GM12878 (cell line): ENCODE data around the gene SFT2D2. TPM values are rescaled to one million over a fixed set of nuclear protein-coding genes. Genes with fewer than 3 reads are reported as not detected.

Source experiments
- ATAC-seq: fragments of 200-7000 bp; cut with Tn5 transposase; 3 replicates; pipeline ENCODE4 v1.9.1; 2020; ENCODE audit warnings: mild to moderate bottlenecking, moderate library complexity
- BruUV-seq: library from RNA; stranded (reverse); fragments of 400-500 nt; replicated peaks from 2 replicates; lab custom pipeline; 2021; lab: Mats Ljungman, UMichigan
- CTCF ChIA-PET: fragments of 300-600 bp; sonication (Branson Sonifier 250); formaldehyde crosslinking; extraction: SDS; loops from one replicate; lab custom pipeline; 2021; ENCODE audit warnings: inconsistent platforms; lab: Yijun Ruan, JAX
- POLR2A ChIA-PET: fragments of 350-600 bp; formaldehyde crosslinking; extraction: SDS; loops from one replicate; lab custom pipeline; 2021; ENCODE audit warnings: inconsistent platforms; lab: Charles Lee
- RAD21 ChIA-PET: fragments of 300-600 bp; sonication (Branson Sonifier 250); formaldehyde crosslinking; loops from one replicate; lab custom pipeline; 2023; ENCODE audit warnings: antibody characterized with exemption; ENCODE audit not compliant: unreplicated experiment; lab: Charles Lee
- SMC1A ChIA-PET: fragments of 300-600 bp; sonication (Branson Sonifier 250); formaldehyde crosslinking; loops from one replicate; lab custom pipeline; 2023; ENCODE audit not compliant: unreplicated experiment, uncharacterized antibody; lab: Charles Lee
- DNase-seq: peaks from one replicate; pipeline ENCODE4 v3.0.0-alpha.2; 2011; ENCODE audit warnings: low read depth, low spot score
- FAIRE-seq: peaks from 3 replicates; lab custom pipeline; 2011; peaks lifted over from hg19 to GRCh38; lab: Jason Lieb, UNC
- H2AFZ ChIP-seq: 2 replicates; pipeline ENCODE4 v1.6.0; 2011; ENCODE audit warnings: low read depth, low read length, control low read depth; ENCODE audit not compliant: control insufficient read depth
- H3K27ac ChIP-seq: 2 replicates; pipeline ENCODE4 v1.5.1; 2011; ENCODE audit warnings: control low read depth; ENCODE audit not compliant: control insufficient read depth, insufficient read depth
- H3K27me3 ChIP-seq, 2 experiments: replicated peaks in 1 of 2; 2 replicates each; pipeline versions ENCODE4 v1.6.0 to v1.6.1; 2011; ENCODE audit warnings: low read length in 1 of 2; ENCODE audit not compliant: control insufficient read depth in 2 of 2, insufficient read depth in 2 of 2
- H3K36me3 ChIP-seq, 2 experiments: 2 replicates each; pipeline ENCODE4 v1.5.1; 2011; ENCODE audit warnings: low read length in 1 of 2; ENCODE audit not compliant: control insufficient read depth in 2 of 2, insufficient read depth in 2 of 2
- H3K4me1 ChIP-seq: 2 replicates; pipeline ENCODE4 v1.6.1; 2011; ENCODE audit warnings: mild to moderate bottlenecking, low read length, moderate library complexity, mixed read lengths; ENCODE audit not compliant: control insufficient read depth, insufficient read depth
- H3K4me2 ChIP-seq: 2 replicates; pipeline ENCODE4 v1.6.0; 2011; ENCODE audit warnings: control low read depth; ENCODE audit not compliant: control insufficient read depth, insufficient read depth
- H3K4me3 ChIP-seq: fragments of 200-600 bp; sonication (generic); 2 replicates; pipeline ENCODE4 v1.5.1; 2016
- H3K79me2 ChIP-seq: 2 replicates; pipeline ENCODE4 v1.6.0; 2011; ENCODE audit warnings: low read length; ENCODE audit not compliant: control insufficient read depth, insufficient read depth
- H3K9ac ChIP-seq: 2 replicates; pipeline ENCODE4 v1.8.0; 2011; ENCODE audit warnings: low read length, control low read depth, mixed read lengths; ENCODE audit not compliant: control insufficient read depth, insufficient read depth
- H3K9me3 ChIP-seq: replicated peaks from 3 replicates; pipeline ENCODE4 v1.5.1; 2011; ENCODE audit warnings: mild to moderate bottlenecking, low read length; ENCODE audit not compliant: control insufficient read depth, insufficient read depth
- H4K20me1 ChIP-seq: 2 replicates; pipeline ENCODE4 v1.6.0; 2011; ENCODE audit not compliant: control insufficient read depth, insufficient read depth
- NFIC ChIP-seq: IDR thresholded peaks from 2 replicates; pipeline ENCODE4 v1.6.1; 2012; ENCODE audit warnings: low read depth, mild to moderate bottlenecking, inconsistent platforms, low read length, moderate library complexity
- NFYA ChIP-seq: IDR thresholded peaks from 2 replicates; pipeline ENCODE4 v1.6.1; 2011; ENCODE audit warnings: low read depth, mild to moderate bottlenecking, low read length, improper control_type of control experiment, borderline replicate concordance
- RCOR1 ChIP-seq: conservative IDR thresholded peaks from 2 replicates; pipeline ENCODE4 v1.6.1; 2012; ENCODE audit warnings: low read depth, low read length, improper control_type of control experiment
- TBL1XR1 ChIP-seq: IDR thresholded peaks from 2 replicates; pipeline ENCODE4 v1.6.1; 2012; ENCODE audit warnings: low read depth, low read length, improper control_type of control experiment
- WRNIP1 ChIP-seq: IDR thresholded peaks from 2 replicates; pipeline ENCODE4 v1.6.1; 2011; ENCODE audit warnings: low read depth, low read length, improper control_type of control experiment, borderline replicate concordance
- WGBS: methylation state at CpG from one replicate; pipeline ENCODE4 v1.1.6; 2016; ENCODE audit warnings: low lambda C conversion rate; ENCODE audit not compliant: insufficient replicate concordance, insufficient coverage; ENCODE audit errors: missing lambda C conversion rate; 5-methylcytosine and 5-hydroxymethylcytosine counted together
- in situ Hi-C: fragments of 300-500 bp; cut with MboI; formaldehyde crosslinking; loops from 9 replicates; pipeline ENCODE4 v1.14.3; 2018; ENCODE audit warnings: mixed read lengths
- intact Hi-C: fragments of 100-400 bp; cut with micrococcal nuclease; formaldehyde crosslinking; loops from one replicate; pipeline ENCODE4 v1.14.2; 2022; ENCODE audit not compliant: unreplicated experiment
- polyA plus RNA-seq, 11 experiments: library from polyadenylated mRNA; depleted of rRNA in 4 of 11; unstranded in 6 of 11; stranded (reverse) in 5 of 11; fragments of >200 nt; fragmentation: Nextera tagmentation in 4 of 11; fragmentation: Illumina TruSeq in 1 of 11; extraction: Ambion mirVana in 4 of 11; extraction: Trizol in 1 of 11; gene quantifications; 1 replicate in 1 of 11; 2 replicates in 10 of 11; pipeline versions ENCODE4 v1.2.1 to v1.2.3, GENCODE V29; 2011 to 2016; ENCODE audit warnings: inconsistent platforms in 2 of 11, missing spikeins in 2 of 11, low read depth in 1 of 11
- total RNA-seq, 4 experiments: library from RNA; depleted of rRNA in 3 of 4; stranded (reverse); fragments of >200 nt in 3 of 4; fragmentation: Illumina TruSeq in 1 of 4; extraction: Trizol in 1 of 4; gene quantifications; 2 replicates each; pipeline versions ENCODE4 v1.2.1 to v1.2.3, GENCODE V29; 2013 to 2021
- TF ChIP-seq, protein P1 (sequence below): fragments of 450-650 bp; IDR thresholded peaks from 2 replicates; pipeline ENCODE4 v1.6.1; 2018; ENCODE audit warnings: mild to moderate bottlenecking, low read depth, moderate library complexity; ENCODE audit not compliant: partially characterized antibody

The SFT2D2 gene
- total and polyA plus RNA-seq, 10 of the 15 experiments (the other 5 are each of a cell fraction or from before 2014, with no cell fraction given) = 5.6 to 49.6 (median 24.9) TPM

DNA sequence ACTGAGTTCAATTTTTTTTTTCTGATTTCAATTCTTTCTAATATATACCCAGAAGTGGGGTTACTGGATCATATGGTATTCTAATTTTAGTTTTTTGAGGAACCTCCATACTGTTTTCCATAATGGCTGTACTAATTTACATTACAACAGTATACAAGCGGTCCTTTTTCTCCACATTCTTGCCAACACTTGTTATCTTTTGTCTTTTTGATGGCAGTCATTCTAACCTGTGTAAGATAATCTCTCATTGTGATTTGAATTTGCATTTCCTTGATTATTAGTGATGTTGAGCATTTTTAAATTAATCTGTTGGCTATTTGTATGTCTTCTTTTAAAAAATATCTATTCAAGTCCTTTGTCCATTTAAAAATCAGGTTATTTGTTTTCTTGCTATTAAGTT is 33.8 kb downstream of the SFT2D2 start:
- H3K27ac ChIP-seq = no peak overlapping the region
- peaks cover 9% of the 10 kb centered on the region; the same call in 2 of the 3 replicates for H3K9me3 ChIP-seq
- intact Hi-C loops (no loop called here), in situ Hi-C loops (no loop called here)
- no TSS peak for BruUV-seq
- SMC1A ChIA-PET = interaction anchor here (1.1 kb wide), 1 partner anchor 18 kb away, joined by 3 read pairs; no protein-coding TSS in a partner anchor
- ATAC-seq = no peak
- 100% methylated on average over 1 of the region's 1 CpG for WGBS
- no peak overlapping the region for H3K9ac ChIP-seq
- CTCF ChIA-PET = interaction anchor here (0.6 kb wide), 1 partner anchor 139 kb away, joined by 3 read pairs; no protein-coding TSS in a partner anchor
- no peaks in the 10 kb centered on the region for H4K20me1 ChIP-seq
- no peaks in the 10 kb centered on the region for H3K4me1 ChIP-seq
- RAD21 ChIA-PET = no interaction called here
- POLR2A ChIA-PET = no interaction called here
- H2AFZ ChIP-seq = no peak overlapping the region
- H3K27me3 ChIP-seq = no peaks in the 10 kb centered on the region
- peaks cover 2% of the 10 kb centered on the region; the same call in 1 of the 2 replicates for H3K79me2 ChIP-seq
- TF ChIP-seq, protein P1, sequence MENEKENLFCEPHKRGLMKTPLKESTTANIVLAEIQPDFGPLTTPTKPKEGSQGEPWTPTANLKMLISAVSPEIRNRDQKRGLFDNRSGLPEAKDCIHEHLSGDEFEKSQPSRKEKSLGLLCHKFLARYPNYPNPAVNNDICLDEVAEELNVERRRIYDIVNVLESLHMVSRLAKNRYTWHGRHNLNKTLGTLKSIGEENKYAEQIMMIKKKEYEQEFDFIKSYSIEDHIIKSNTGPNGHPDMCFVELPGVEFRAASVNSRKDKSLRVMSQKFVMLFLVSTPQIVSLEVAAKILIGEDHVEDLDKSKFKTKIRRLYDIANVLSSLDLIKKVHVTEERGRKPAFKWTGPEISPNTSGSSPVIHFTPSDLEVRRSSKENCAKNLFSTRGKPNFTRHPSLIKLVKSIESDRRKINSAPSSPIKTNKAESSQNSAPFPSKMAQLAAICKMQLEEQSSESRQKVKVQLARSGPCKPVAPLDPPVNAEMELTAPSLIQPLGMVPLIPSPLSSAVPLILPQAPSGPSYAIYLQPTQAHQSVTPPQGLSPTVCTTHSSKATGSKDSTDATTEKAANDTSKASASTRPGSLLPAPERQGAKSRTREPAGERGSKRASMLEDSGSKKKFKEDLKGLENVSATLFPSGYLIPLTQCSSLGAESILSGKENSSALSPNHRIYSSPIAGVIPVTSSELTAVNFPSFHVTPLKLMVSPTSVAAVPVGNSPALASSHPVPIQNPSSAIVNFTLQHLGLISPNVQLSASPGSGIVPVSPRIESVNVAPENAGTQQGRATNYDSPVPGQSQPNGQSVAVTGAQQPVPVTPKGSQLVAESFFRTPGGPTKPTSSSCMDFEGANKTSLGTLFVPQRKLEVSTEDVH = no peak
- TF ChIP-seq TBL1XR1 (no peak), NFIC (no peak), RCOR1 (no peak), NFYA (no peak), WRNIP1 (no peak)
- TF ChIP-seq, all 136 proteins: peak for 0
- no peak overlapping the region for H3K4me3 ChIP-seq
- DNase-seq = no peak
- FAIRE-seq = no peak
- H3K4me2 ChIP-seq = no peak overlapping the region
- no peaks in the 10 kb centered on the region; a peak in 1 of 4 replicates for H3K36me3 ChIP-seq
